Neural progenitor cell (in vitro differentiated cells): Measurements from ENCODE around the gene SDHC.

Experiments used
- EZH2 ChIP-seq: fragments of 200-600 bp; sonication (generic); IDR thresholded peaks from 2 replicates; pipeline ENCODE4 v1.6.1; 2017; ENCODE audit warnings: antibody characterized with exemption, mild to moderate bottlenecking, moderate library complexity
- EZH2phosphoT487 ChIP-seq: fragments of 200-600 bp; sonication (generic); IDR thresholded peaks from 2 replicates; pipeline ENCODE4 v1.6.1; 2017; ENCODE audit warnings: antibody characterized with exemption
- TF ChIP-seq, protein P1 (sequence below): fragments of 200-600 bp; sonication (generic); IDR thresholded peaks from 2 replicates; pipeline ENCODE4 v1.5.1; 2017; ENCODE audit warnings: antibody characterized with exemption, mild to moderate bottlenecking

DNA sequence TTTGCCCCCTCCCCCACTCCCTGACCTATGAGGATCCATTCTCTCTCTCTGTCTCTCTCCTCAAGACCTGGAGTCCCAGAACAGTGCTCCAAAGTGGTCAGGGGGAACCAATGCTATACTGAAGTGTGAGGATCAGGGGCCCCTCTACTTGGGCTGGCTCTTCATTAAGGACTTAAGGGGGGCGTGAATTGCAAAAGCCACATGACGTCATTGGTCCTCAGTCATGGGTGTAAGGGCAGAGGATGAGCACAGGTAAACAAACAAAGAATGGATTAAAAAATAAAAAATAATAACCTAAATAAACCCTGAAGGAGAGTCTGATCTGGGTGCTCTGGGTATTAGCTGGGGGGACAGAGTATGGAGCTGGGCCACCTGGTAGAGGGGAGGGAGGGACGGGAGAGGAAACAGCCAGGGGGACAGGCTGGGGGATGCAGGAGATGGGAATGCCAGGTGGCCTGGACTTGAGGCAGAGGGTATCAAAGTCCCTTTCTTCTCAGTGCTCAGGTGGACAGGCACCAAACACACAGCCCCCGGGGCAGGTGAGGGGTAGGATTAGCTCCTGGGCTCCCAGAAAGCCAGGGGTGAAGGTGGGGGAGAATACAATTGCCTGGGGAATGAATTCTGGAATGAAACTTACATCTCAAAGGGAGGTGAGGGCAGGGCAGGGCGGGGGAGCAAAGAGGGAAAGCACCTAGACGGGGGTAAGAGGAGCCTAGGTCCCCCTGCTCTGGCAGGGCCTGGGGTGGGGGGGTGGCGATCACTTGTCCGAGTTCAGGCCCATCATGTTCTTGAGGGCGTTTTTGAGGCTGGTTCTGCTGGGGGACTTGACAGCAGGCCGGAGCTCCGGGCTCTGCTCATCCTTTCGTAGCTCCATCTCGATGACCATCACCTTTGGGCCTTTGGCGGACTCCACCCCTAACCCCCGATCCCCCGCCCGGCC lies 9.0 kb upstream of the SDHC start:
- no peak for TF ChIP-seq EZH2
- TF ChIP-seq, protein P1, sequence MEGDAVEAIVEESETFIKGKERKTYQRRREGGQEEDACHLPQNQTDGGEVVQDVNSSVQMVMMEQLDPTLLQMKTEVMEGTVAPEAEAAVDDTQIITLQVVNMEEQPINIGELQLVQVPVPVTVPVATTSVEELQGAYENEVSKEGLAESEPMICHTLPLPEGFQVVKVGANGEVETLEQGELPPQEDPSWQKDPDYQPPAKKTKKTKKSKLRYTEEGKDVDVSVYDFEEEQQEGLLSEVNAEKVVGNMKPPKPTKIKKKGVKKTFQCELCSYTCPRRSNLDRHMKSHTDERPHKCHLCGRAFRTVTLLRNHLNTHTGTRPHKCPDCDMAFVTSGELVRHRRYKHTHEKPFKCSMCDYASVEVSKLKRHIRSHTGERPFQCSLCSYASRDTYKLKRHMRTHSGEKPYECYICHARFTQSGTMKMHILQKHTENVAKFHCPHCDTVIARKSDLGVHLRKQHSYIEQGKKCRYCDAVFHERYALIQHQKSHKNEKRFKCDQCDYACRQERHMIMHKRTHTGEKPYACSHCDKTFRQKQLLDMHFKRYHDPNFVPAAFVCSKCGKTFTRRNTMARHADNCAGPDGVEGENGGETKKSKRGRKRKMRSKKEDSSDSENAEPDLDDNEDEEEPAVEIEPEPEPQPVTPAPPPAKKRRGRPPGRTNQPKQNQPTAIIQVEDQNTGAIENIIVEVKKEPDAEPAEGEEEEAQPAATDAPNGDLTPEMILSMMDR: no peak
- no peak for TF ChIP-seq EZH2phosphoT487
